ENCODE data around the gene DISP3. TPM values are rescaled to one million over a fixed set of nuclear protein-coding genes. Genes with fewer than 3 reads are reported as not detected.

The DISP3 gene
- total and polyA plus RNA-seq, 12 donors, result 0.04 to 2.8 (median 0.41) TPM; not detected in 1

GRCh38 chr1:11515368-11516300 lies 36.7 kb downstream of the DISP3 start:
- no peak overlapping the region for H3K4me3 ChIP-seq
- TF ChIP-seq CTCF (IDR thresholded peaks at IDR 0.05), result no peak
- no peak for TF ChIP-seq POLR2A (IDR thresholded peaks at IDR 0.05)
- no peak for DNase-seq
- WGBS, 4 donors, result 90 to 96% (median 94%) methylated on average over 20 to 21 of the region's 21 CpGs
- no peak overlapping the region for H3K27ac ChIP-seq
- H3K36me3 ChIP-seq (replicated peaks in 1 of 2), result no peaks in the 10 kb centered on the region
- no peaks in the 10 kb centered on the region for H3K27me3 ChIP-seq
- no peaks in the 10 kb centered on the region for H3K9me3 ChIP-seq (replicated peaks in 1 of 3)
- H3K4me1 ChIP-seq (replicated peaks in 1 of 2), result no peaks in the 10 kb centered on the region
- intact Hi-C loops (cut with DNase I), result no loop called here

GRCh38 chr1:11516961-11517635 lies 38.1 kb downstream of the DISP3 start:
- TF ChIP-seq POLR2A (IDR thresholded peaks at IDR 0.05) (no peak), CTCF (IDR thresholded peaks at IDR 0.05) (no peak)
- Histone ChIP-seq H3K27ac (no peak overlapping the region), H3K4me3 (no peak overlapping the region), H3K36me3 (replicated peaks in 1 of 2) (no peaks in the 10 kb centered on the region), H3K9me3 (replicated peaks in 1 of 3) (no peaks in the 10 kb centered on the region), H3K27me3 (no peaks in the 10 kb centered on the region), H3K4me1 (replicated peaks in 1 of 2) (no peaks in the 10 kb centered on the region)
- intact Hi-C loops (cut with DNase I), result no loop called here
- WGBS, 4 donors, result 84 to 93% (median 86%) methylated on average over 3 to 9 of the region's 9 CpGs
- no peak for DNase-seq

GRCh38 chr1:11518016-11518701 lies 39.2 kb downstream of the DISP3 start:
- H3K27me3 ChIP-seq, result no peaks in the 10 kb centered on the region
- no peak overlapping the region for H3K4me3 ChIP-seq
- H3K27ac ChIP-seq, result no peak overlapping the region
- 80 to 87% (median 83%) methylated on average over 13 to 16 of the region's 16 CpGs for WGBS, 4 donors
- TF ChIP-seq POLR2A (IDR thresholded peaks at IDR 0.05) (no peak), CTCF (IDR thresholded peaks at IDR 0.05) (no peak)
- H3K4me1 ChIP-seq (replicated peaks in 1 of 2), result no peaks in the 10 kb centered on the region
- H3K9me3 ChIP-seq (replicated peaks in 1 of 3), result no peaks in the 10 kb centered on the region
- no peak for DNase-seq
- no peaks in the 10 kb centered on the region for H3K36me3 ChIP-seq (replicated peaks in 1 of 2)
- intact Hi-C loops (cut with DNase I), result no loop called here
